ENCODE results near the gene APOC1. TPM values are rescaled to one million over a fixed set of nuclear protein-coding genes. Genes with fewer than 3 reads are reported as not detected.
"Not testable (repeated sequence)": the region's sequence is repeated elsewhere in the genome, so short reads cannot be mapped to it uniquely, and the experiment has no call there.

The APOC1 gene
- 10 to 100 TPM in 2 of 4 donors, 1 to 10 TPM in 2; 3.1 to 65.1 (median 13.4) TPM for polyA plus RNA-seq
- long read RNA-seq, donor 1, transcript APOC1-208 (4 exons, 430 nt) = major isoform, 9 of 11 reads
- long read RNA-seq, donor 1, partial matches to known transcripts = 0 of 11 reads
- long read RNA-seq, donor 1, other reads (novel, unspliced or antisense) = 0 of 11 reads
- long read RNA-seq, donor 2, partial matches to known transcripts = 0 of 1 reads
- long read RNA-seq, donor 2, other reads (novel, unspliced or antisense) = 0 of 1 reads
- long read RNA-seq, donor 3, partial matches to known transcripts = 0 of 3 reads
- long read RNA-seq, donor 3, other reads (novel, unspliced or antisense) = 0 of 3 reads
- long read RNA-seq, donor 4 = 0 reads
- long read RNA-seq, donor 5, partial matches to known transcripts = 0 of 1 reads
- long read RNA-seq, donor 5, other reads (novel, unspliced or antisense) = 0 of 1 reads
- long read RNA-seq, donor 6, partial matches to known transcripts = 0 of 4 reads
- long read RNA-seq, donor 6, other reads (novel, unspliced or antisense) = 0 of 4 reads
- long read RNA-seq, donor 7, partial matches to known transcripts = 0 of 2 reads
- long read RNA-seq, donor 7, other reads (novel, unspliced or antisense) = 0 of 2 reads
- long read RNA-seq, donor 8, partial matches to known transcripts = 0 of 1 reads
- long read RNA-seq, donor 8, other reads (novel, unspliced or antisense) = 0 of 1 reads
- long read RNA-seq, donor 9, partial matches to known transcripts = 0 of 1 reads
- long read RNA-seq, donor 9, other reads (novel, unspliced or antisense) = 0 of 1 reads
- long read RNA-seq, donor 10, transcript APOC1-208 (4 exons, 430 nt) = major isoform, 8 of 11 reads
- long read RNA-seq, donor 10, partial matches to known transcripts = 0 of 11 reads
- long read RNA-seq, donor 10, other reads (novel, unspliced or antisense) = 0 of 11 reads

DNA sequence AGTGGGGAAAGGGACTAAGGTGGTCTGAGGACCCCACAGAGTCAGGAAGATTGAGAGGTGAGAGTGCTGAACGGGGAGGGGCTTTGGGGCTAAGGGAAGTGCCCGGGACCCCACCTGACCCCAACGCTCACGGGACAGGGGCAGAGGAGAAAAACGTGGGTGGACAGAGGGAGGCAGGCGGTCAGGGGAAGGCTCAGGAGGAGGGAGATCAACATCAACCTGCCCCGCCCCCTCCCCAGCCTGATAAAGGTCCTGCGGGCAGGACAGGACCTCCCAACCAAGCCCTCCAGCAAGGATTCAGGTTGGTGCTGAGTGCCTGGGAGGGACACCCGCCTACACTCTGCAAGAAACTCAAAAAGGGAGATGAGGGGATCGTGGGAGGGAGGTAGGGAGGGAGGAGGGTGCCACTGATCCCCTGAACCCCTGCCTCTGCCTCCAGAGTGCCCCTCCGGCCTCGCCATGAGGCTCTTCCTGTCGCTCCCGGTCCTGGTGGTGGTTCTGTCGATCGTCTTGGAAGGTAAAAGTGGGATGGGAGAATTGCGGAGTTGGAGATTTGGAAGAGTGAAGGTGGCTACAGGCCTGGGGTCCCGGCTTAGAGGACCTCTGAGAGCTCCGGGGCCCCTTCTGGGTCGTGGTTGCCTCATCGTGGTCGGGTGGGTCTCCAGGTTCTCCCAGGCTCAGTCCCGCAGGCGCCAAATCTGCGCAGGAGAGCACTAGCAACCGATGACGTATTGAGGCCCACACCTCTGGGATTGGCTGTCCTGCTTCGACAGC lies at the start of gene APOC1:
APOC1 (plus strand) TSS at position 176 of the 774 bp plus-strand sequence; CDS start at position 460, 284 bp downstream.
- peak; percentile 82 to 94 for DNase-seq

DNA sequence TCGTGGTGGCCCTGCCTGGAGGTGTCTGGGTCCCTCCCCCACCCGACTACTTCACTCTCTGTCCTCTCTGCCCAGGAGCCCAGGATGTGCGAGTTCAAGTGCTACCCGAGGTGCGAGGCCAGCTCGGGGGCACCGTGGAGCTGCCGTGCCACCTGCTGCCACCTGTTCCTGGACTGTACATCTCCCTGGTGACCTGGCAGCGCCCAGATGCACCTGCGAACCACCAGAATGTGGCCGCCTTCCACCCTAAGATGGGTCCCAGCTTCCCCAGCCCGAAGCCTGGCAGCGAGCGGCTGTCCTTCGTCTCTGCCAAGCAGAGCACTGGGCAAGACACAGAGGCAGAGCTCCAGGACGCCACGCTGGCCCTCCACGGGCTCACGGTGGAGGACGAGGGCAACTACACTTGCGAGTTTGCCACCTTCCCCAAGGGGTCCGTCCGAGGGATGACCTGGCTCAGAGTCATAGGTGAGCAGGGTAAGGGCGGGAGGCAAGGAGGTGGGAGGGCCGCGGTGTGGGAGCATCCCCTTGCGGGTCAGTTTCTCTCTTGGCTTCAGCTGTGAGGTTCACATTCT lies 49.1 kb upstream of the APOC1 start:
- no peak for DNase-seq
- Histone ChIP-seq H3K4me3 (ENCODE audit: low read depth in 1 of 3, low read length in 3 of 3) (no peak overlapping the region), H3K27ac (ENCODE audit: low read depth in 1 of 3, low read length in 2 of 3) (no peak overlapping the region), H3K9me3 (ENCODE audit: control insufficient read depth in 2 of 2, insufficient read depth in 1 of 2, low read depth in 1 of 2, low read length in 1 of 2) (no peaks in the 10 kb centered on the region), H3K27me3 (ENCODE audit: control insufficient read depth in 3 of 3, insufficient read depth in 3 of 3, low read length in 3 of 3) (no peaks in the 10 kb centered on the region), H3K36me3 (ENCODE audit: control insufficient read depth in 3 of 3, insufficient read depth in 2 of 3, low read depth in 1 of 3, low read length in 3 of 3) (peaks cover 0 to 69% (median 10%) of the 10 kb centered on the region in 3 donors), H3K4me1 (ENCODE audit: control insufficient read depth in 3 of 3, insufficient read depth in 2 of 3, low read depth in 1 of 3, low read length in 2 of 3) (peaks cover 0 to 26% (median 4%) of the 10 kb centered on the region in 3 donors)
- WGBS, 3 donors = 92 to 94% (median 93%) methylated on average over 27 of the region's 27 CpGs
- no peak for FAIRE-seq

More for the DNA sequence above, at the start of gene APOC1:
- Histone ChIP-seq H3K27ac (ENCODE audit: low read depth in 1 of 3, low read length in 2 of 3) (peak within 1 kb of the TSS in 1 of 3 donors; percentile 11), H3K4me3 (ENCODE audit: low read depth in 1 of 3, low read length in 3 of 3) (peak within 1 kb of the TSS in 2 of 3 donors; percentile 24 to 64), H3K4me1 (ENCODE audit: control insufficient read depth in 3 of 3, insufficient read depth in 2 of 3, low read depth in 1 of 3, low read length in 2 of 3) (peaks cover 2 to 13% (median 3%) of the 10 kb centered on the region in 3 donors)
- not testable (repeated sequence) for H3K27me3 ChIP-seq (ENCODE audit: control insufficient read depth in 3 of 3, insufficient read depth in 3 of 3, low read length in 3 of 3); FAIRE-seq; H3K36me3 ChIP-seq (ENCODE audit: control insufficient read depth in 3 of 3, insufficient read depth in 2 of 3, low read depth in 1 of 3, low read length in 3 of 3); H3K9me3 ChIP-seq (ENCODE audit: control insufficient read depth in 2 of 2, insufficient read depth in 1 of 2, low read depth in 1 of 2, low read length in 1 of 2)
- WGBS, 3 donors = 2 to 6% (median 3%) methylated on average over 25 to 28 of the region's 28 CpGs

- peaks cover 0 to 74% (median 11%) of the 10 kb centered on the region in 3 donors for H3K36me3 ChIP-seq (ENCODE audit: control insufficient read depth in 3 of 3, insufficient read depth in 2 of 3, low read depth in 1 of 3, low read length in 3 of 3)
These were observed 47.7 kb upstream of the APOC1 start for GRCh38 chr19:44866664-44867063.

DNA sequence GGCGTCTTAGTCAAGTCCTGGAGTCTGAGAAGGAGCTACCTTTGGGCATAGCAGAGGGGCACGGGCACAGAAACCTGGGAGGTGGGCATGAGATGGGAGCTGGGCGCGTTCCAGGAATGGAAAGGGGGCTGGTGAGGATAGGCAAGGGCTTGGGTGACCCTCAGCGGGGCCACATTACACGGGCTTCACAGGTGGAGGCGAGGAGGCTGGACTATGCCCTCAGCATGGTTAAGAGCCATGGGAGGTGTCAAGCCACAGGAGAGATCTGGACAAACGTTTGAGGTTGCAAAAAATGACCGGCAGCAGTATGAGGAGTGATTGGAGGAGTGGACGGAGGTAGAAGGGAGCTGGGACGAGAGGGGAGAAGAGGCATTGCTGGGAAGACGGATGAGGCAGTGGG lies 46.8 kb upstream of the APOC1 start:
- Histone ChIP-seq H3K4me1 (ENCODE audit: control insufficient read depth in 3 of 3, insufficient read depth in 2 of 3, low read depth in 1 of 3, low read length in 2 of 3) (peaks cover 0 to 35% (median 4%) of the 10 kb centered on the region in 3 donors), H3K4me3 (ENCODE audit: low read depth in 1 of 3, low read length in 3 of 3) (no peak overlapping the region), H3K36me3 (ENCODE audit: control insufficient read depth in 3 of 3, insufficient read depth in 2 of 3, low read depth in 1 of 3, low read length in 3 of 3) (peaks cover 4 to 79% (median 14%) of the 10 kb centered on the region in 3 donors), H3K27ac (ENCODE audit: low read depth in 1 of 3, low read length in 2 of 3) (no peak overlapping the region), H3K27me3 (ENCODE audit: control insufficient read depth in 3 of 3, insufficient read depth in 3 of 3, low read length in 3 of 3) (no peaks in the 10 kb centered on the region), H3K9me3 (ENCODE audit: control insufficient read depth in 2 of 2, insufficient read depth in 1 of 2, low read depth in 1 of 2, low read length in 1 of 2) (no peaks in the 10 kb centered on the region)
- DNase-seq (no peak), FAIRE-seq (no peak)
- WGBS, 3 donors = 80 to 89% (median 84%) methylated on average over 12 of the region's 12 CpGs

More at GRCh38 chr19:44866664-44867063, 47.7 kb upstream of the APOC1 start:
- Histone ChIP-seq H3K4me3 (ENCODE audit: low read depth in 1 of 3, low read length in 3 of 3) (no peak overlapping the region), H3K27me3 (ENCODE audit: control insufficient read depth in 3 of 3, insufficient read depth in 3 of 3, low read length in 3 of 3) (no peaks in the 10 kb centered on the region), H3K4me1 (ENCODE audit: control insufficient read depth in 3 of 3, insufficient read depth in 2 of 3, low read depth in 1 of 3, low read length in 2 of 3) (peaks cover 0 to 35% (median 4%) of the 10 kb centered on the region in 3 donors), H3K27ac (ENCODE audit: low read depth in 1 of 3, low read length in 2 of 3) (peak overlapping the region in 1 of 3 donors; percentile 12), H3K9me3 (ENCODE audit: control insufficient read depth in 2 of 2, insufficient read depth in 1 of 2, low read depth in 1 of 2, low read length in 1 of 2) (no peaks in the 10 kb centered on the region)
- no peak for FAIRE-seq
- WGBS, 3 donors = 58 to 72% (median 62%) methylated on average over 4 of the region's 4 CpGs
- DNase-seq = no peak

- no peak for FAIRE-seq
- 55 to 60% (median 59%) methylated on average over 13 of the region's 13 CpGs for WGBS, 3 donors
These were observed 44.5 kb upstream of the APOC1 start for GRCh38 chr19:44869733-44870470.

GRCh38 chr19:44871809-44872208 lies 42.6 kb upstream of the APOC1 start:
- Histone ChIP-seq H3K4me3 (ENCODE audit: low read depth in 1 of 3, low read length in 3 of 3) (no peak overlapping the region), H3K27me3 (ENCODE audit: control insufficient read depth in 3 of 3, insufficient read depth in 3 of 3, low read length in 3 of 3) (no peaks in the 10 kb centered on the region), H3K36me3 (ENCODE audit: control insufficient read depth in 3 of 3, insufficient read depth in 2 of 3, low read depth in 1 of 3, low read length in 3 of 3) (peaks cover 16 to 90% (median 20%) of the 10 kb centered on the region in 3 donors), H3K9me3 (ENCODE audit: control insufficient read depth in 2 of 2, insufficient read depth in 1 of 2, low read depth in 1 of 2, low read length in 1 of 2) (no peaks in the 10 kb centered on the region), H3K27ac (ENCODE audit: low read depth in 1 of 3, low read length in 2 of 3) (no peak overlapping the region), H3K4me1 (ENCODE audit: control insufficient read depth in 3 of 3, insufficient read depth in 2 of 3, low read depth in 1 of 3, low read length in 2 of 3) (peaks cover 0 to 43% (median 4%) of the 10 kb centered on the region in 3 donors)
- DNase-seq (no peak), FAIRE-seq (no peak)
- 93 to 94% (median 94%) methylated on average over 14 of the region's 14 CpGs for WGBS, 3 donors

More at GRCh38 chr19:44869733-44870470, 44.5 kb upstream of the APOC1 start:
- Histone ChIP-seq H3K27me3 (ENCODE audit: control insufficient read depth in 3 of 3, insufficient read depth in 3 of 3, low read length in 3 of 3) (no peaks in the 10 kb centered on the region), H3K9me3 (ENCODE audit: control insufficient read depth in 2 of 2, insufficient read depth in 1 of 2, low read depth in 1 of 2, low read length in 1 of 2) (no peaks in the 10 kb centered on the region), H3K4me3 (ENCODE audit: low read depth in 1 of 3, low read length in 3 of 3) (no peak overlapping the region), H3K36me3 (ENCODE audit: control insufficient read depth in 3 of 3, insufficient read depth in 2 of 3, low read depth in 1 of 3, low read length in 3 of 3) (peaks cover 12 to 90% (median 26%) of the 10 kb centered on the region in 3 donors), H3K27ac (ENCODE audit: low read depth in 1 of 3, low read length in 2 of 3) (peak overlapping the region in 2 of 3 donors; percentile 28 to 66), H3K4me1 (ENCODE audit: control insufficient read depth in 3 of 3, insufficient read depth in 2 of 3, low read depth in 1 of 3, low read length in 2 of 3) (peaks cover 0 to 35% (median 4%) of the 10 kb centered on the region in 3 donors)
- DNase-seq = no peak

DNA sequence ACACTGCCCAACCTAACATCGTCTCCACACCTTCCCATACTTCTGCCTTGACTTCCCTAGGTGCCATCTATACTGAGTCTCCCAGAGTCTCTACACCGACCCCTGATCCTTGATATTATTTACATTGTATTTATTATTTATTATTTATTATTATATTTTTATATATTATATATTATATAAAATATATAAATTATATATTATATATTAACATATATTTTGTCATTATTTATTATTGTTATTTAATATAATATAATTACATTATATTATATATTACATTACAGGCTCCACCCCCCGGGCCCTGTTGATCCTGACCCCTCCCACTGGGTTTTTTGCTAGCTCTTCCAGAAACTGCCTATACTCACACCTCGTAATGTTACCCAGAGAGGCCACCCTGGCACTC lies 41.7 kb upstream of the APOC1 start:
- no peak overlapping the region for H3K27ac ChIP-seq (ENCODE audit: low read depth in 1 of 3, low read length in 2 of 3)
- H3K4me3 ChIP-seq (ENCODE audit: low read depth in 1 of 3, low read length in 3 of 3) = no peak overlapping the region
- H3K9me3 ChIP-seq (ENCODE audit: control insufficient read depth in 2 of 2, insufficient read depth in 1 of 2, low read depth in 1 of 2, low read length in 1 of 2) = no peaks in the 10 kb centered on the region
- no peak for FAIRE-seq
- peaks cover 0 to 38% (median 4%) of the 10 kb centered on the region in 3 donors for H3K4me1 ChIP-seq (ENCODE audit: control insufficient read depth in 3 of 3, insufficient read depth in 2 of 3, low read depth in 1 of 3, low read length in 2 of 3)
- WGBS, 3 donors = 80 to 88% (median 81%) methylated on average over 4 of the region's 4 CpGs
- DNase-seq = no peak
- peaks cover 20 to 90% (median 21%) of the 10 kb centered on the region in 3 donors for H3K36me3 ChIP-seq (ENCODE audit: control insufficient read depth in 3 of 3, insufficient read depth in 2 of 3, low read depth in 1 of 3, low read length in 3 of 3)
- H3K27me3 ChIP-seq (ENCODE audit: control insufficient read depth in 3 of 3, insufficient read depth in 3 of 3, low read length in 3 of 3) = no peaks in the 10 kb centered on the region
